IPS-NIHi7 (cell line): Measurements from ENCODE around the gene TP53BP1.

Source experiments
- DNase-seq: peaks from one replicate; pipeline ENCODE4 v3.0.0; 2012; ENCODE audit warnings: mixed read lengths; ENCODE audit errors: extremely low spot score

TP53BP1 gene

GRCh38 chr15:43518197-43518761 is 25.3 kb upstream of the TP53BP1 start:
- DNase-seq = peak; percentile 77

GRCh38 chr15:43517354-43518196 is 24.6 kb upstream of the TP53BP1 start, which contains the start of gene MAP1A:
Gene MAP1A, plus strand, starts transcription at chr15:43517608. Its CDS starts 3,866 bp downstream, at chr15:43521474.
- DNase-seq = peak; percentile 73

GRCh38 chr15:43516801-43517353 is 23.9 kb upstream of the TP53BP1 start:
- DNase-seq = no peak

GRCh38 chr15:43516185-43516584 is 23.2 kb upstream of the TP53BP1 start:
- DNase-seq = no peak

GRCh38 chr15:43515741-43516140 is 22.8 kb upstream of the TP53BP1 start:
- DNase-seq = no peak

GRCh38 chr15:43514241-43515057 is 21.5 kb upstream of the TP53BP1 start:
- DNase-seq = peak; percentile 67

- no peak for DNase-seq
These were observed 20.6 kb upstream of the TP53BP1 start for GRCh38 chr15:43513550-43513949.

- no peak for DNase-seq
These were observed 18.3 kb upstream of the TP53BP1 start for GRCh38 chr15:43511012-43511885.

- DNase-seq = peak; percentile 95
These were observed 17.4 kb upstream of the TP53BP1 start for GRCh38 chr15:43510200-43511011.

- DNase-seq = no peak
These were observed 16.8 kb upstream of the TP53BP1 start for GRCh38 chr15:43509660-43510199.

- no peak for DNase-seq
These were observed 16.2 kb upstream of the TP53BP1 start for GRCh38 chr15:43508991-43509659.

- DNase-seq = no peak
These were observed 15.5 kb upstream of the TP53BP1 start for GRCh38 chr15:43508421-43508820.

GRCh38 chr15:43505738-43506137 is 12.8 kb upstream of the TP53BP1 start:
- DNase-seq = no peak

- no peak for DNase-seq
These were observed 6.7 kb upstream of the TP53BP1 start for GRCh38 chr15:43499635-43500034.

- DNase-seq = no peak
These were observed 6.0 kb upstream of the TP53BP1 start for GRCh38 chr15:43498990-43499389.

- DNase-seq = no peak
These were observed 932 bp upstream of the TP53BP1 start for GRCh38 chr15:43493703-43494472.

- DNase-seq = peak; percentile 37
These were observed 690 bp downstream of the TP53BP1 start for GRCh38 chr15:43492266-43492665.

GRCh38 chr15:43489191-43489590 is 3.8 kb downstream of the TP53BP1 start:
- DNase-seq = no peak

GRCh38 chr15:43488790-43489189 is 4.2 kb downstream of the TP53BP1 start:
- DNase-seq = no peak
